HCT116 (cell line): ENCODE data around the gene UPF3B. TPM values are rescaled to one million over a fixed set of nuclear protein-coding genes. Genes with fewer than 3 reads are reported as not detected.

Experiments used
- ATAC-seq: fragments of 200-7000 bp; cut with Tn5 transposase; 2 replicates; pipeline ENCODE4 v1.9.1; 2020; ENCODE audit warnings: mild to moderate bottlenecking, moderate library complexity
- BruUV-seq: library from RNA; stranded (reverse); fragments of 400-500 nt; replicated peaks from 2 replicates; lab custom pipeline; 2021; lab: Mats Ljungman, UMichigan
- CTCF ChIA-PET: fragments of 300-600 bp; sonication (Branson Sonifier 250); formaldehyde crosslinking; loops from one replicate; lab custom pipeline; 2021; ENCODE audit warnings: antibody characterized with exemption; lab: Charles Lee
- POLR2A ChIA-PET: fragments of 300-600, 350-600 bp; sonication (Branson Sonifier 250); formaldehyde crosslinking; loops from one replicate; lab custom pipeline; 2021; ENCODE audit warnings: antibody characterized with exemption; lab: Charles Lee
- RAD21 ChIA-PET, 2 experiments: fragments of 300-600 bp; sonication (Branson Sonifier 250); formaldehyde crosslinking; loops; one replicate each; lab custom pipeline; 2023; ENCODE audit warnings: low total read pairs in 2 of 2; ENCODE audit not compliant: uncharacterized antibody in 2 of 2, unreplicated experiment in 2 of 2, low non-redundant PET in 1 of 2; lab: Charles Lee
- DNase-seq: peaks from one replicate; pipeline ENCODE4 v3.0.0-alpha.2; 2010; ENCODE audit warnings: low read depth, low spot score
- H2AFZ ChIP-seq: fragments of 200-600 bp; shearing (Covaris generic), sonication (generic); 2 replicates; pipeline ENCODE4 v1.6.1; 2017; ENCODE audit warnings: low read depth, mixed run types, mixed read lengths, antibody characterized with exemption, low read length; ENCODE audit not compliant: poor library complexity, severe bottlenecking
- H3K27ac ChIP-seq: 2 replicates; pipeline ENCODE4 v1.5.1; 2012; ENCODE audit warnings: low read depth, low read length
- H3K27me3 ChIP-seq: fragments of 200-600 bp; sonication (generic); 2 replicates; pipeline ENCODE4 v1.6.1; 2016; ENCODE audit warnings: mixed run types, low read length, mixed read lengths; ENCODE audit not compliant: insufficient read depth
- H3K36me3 ChIP-seq, 2 experiments: fragments of 200-500 bp in 1 of 2; fragments of 200-600 bp in 1 of 2; sonication (Bioruptor generic) in 1 of 2; sonication (generic) in 1 of 2; 2 replicates each; pipeline versions ENCODE4 v1.5.1 to v1.6.1; 2014 to 2016; ENCODE audit warnings: low read length in 2 of 2, inconsistent platforms in 1 of 2, mixed read lengths in 1 of 2, mixed run types in 1 of 2; ENCODE audit not compliant: insufficient read depth in 2 of 2, control insufficient read depth in 1 of 2
- H3K4me1 ChIP-seq, 2 experiments: fragments of 200-600 bp in 1 of 2; sonication (generic) in 1 of 2; 2 replicates each; pipeline versions ENCODE4 v1.5.1 to v1.6.1; 2012 to 2017; ENCODE audit warnings: low read length in 2 of 2, inconsistent platforms in 1 of 2, mild to moderate bottlenecking in 1 of 2, mixed read lengths in 1 of 2, mixed run types in 1 of 2, moderate library complexity in 1 of 2; ENCODE audit not compliant: insufficient read depth in 2 of 2, control insufficient read depth in 1 of 2
- H3K4me2 ChIP-seq: fragments of 200-600 bp; sonication (generic); 2 replicates; pipeline ENCODE4 v1.6.1; 2017; ENCODE audit warnings: mixed run types, low read length, mixed read lengths
- H3K4me3 ChIP-seq, 2 experiments: fragments of 200-600 bp in 1 of 2; sonication (generic) in 1 of 2; replicated peaks in 1 of 2; 2 replicates each; pipeline ENCODE4 v1.5.1; 2011 to 2016; ENCODE audit warnings: low read length in 2 of 2, control low read depth in 1 of 2, low read depth in 1 of 2, mild to moderate bottlenecking in 1 of 2, mixed read lengths in 1 of 2, mixed run types in 1 of 2
- H3K79me2 ChIP-seq: fragments of 200-600 bp; sonication (generic); 2 replicates; pipeline ENCODE4 v1.6.1; 2017; ENCODE audit warnings: mild to moderate bottlenecking, mixed run types, low read length, moderate library complexity, mixed read lengths; ENCODE audit not compliant: insufficient read depth
- H3K9ac ChIP-seq: fragments of 200-600 bp; sonication (generic); 2 replicates; pipeline ENCODE4 v1.6.1; 2016; ENCODE audit warnings: low read length, mixed read lengths
- H3K9me2 ChIP-seq: fragments of 200-600 bp; sonication (generic), shearing (Covaris generic); 2 replicates; pipeline ENCODE4 v1.6.1; 2017; ENCODE audit warnings: mixed run types, mild to moderate bottlenecking, moderate library complexity; ENCODE audit not compliant: insufficient read depth
- H3K9me3 ChIP-seq, 2 experiments: fragments of 200-500 bp in 1 of 2; fragments of 200-600 bp in 1 of 2; sonication (Bioruptor generic) in 1 of 2; sonication (generic) in 1 of 2; 2 replicates each; pipeline ENCODE4 v1.6.1; 2014 to 2017; ENCODE audit warnings: low read length in 2 of 2, mixed read lengths in 2 of 2, inconsistent platforms in 1 of 2, low read depth in 1 of 2, mild to moderate bottlenecking in 1 of 2, mixed run types in 1 of 2, moderate library complexity in 1 of 2; ENCODE audit not compliant: control insufficient read depth in 1 of 2, insufficient read depth in 1 of 2
- H4K20me1 ChIP-seq: fragments of 200-600 bp; sonication (generic), shearing (Covaris generic); 2 replicates; pipeline ENCODE4 v1.6.1; 2017; ENCODE audit warnings: mixed run types, mild to moderate bottlenecking, moderate library complexity; ENCODE audit not compliant: insufficient read depth
- ATF3 ChIP-seq: IDR thresholded peaks from 2 replicates; pipeline ENCODE4 v1.6.1; 2012
- EZH2 ChIP-seq: fragments of 200-600 bp; sonication (generic); IDR thresholded peaks from 2 replicates; pipeline ENCODE4 v1.6.1; 2017; ENCODE audit warnings: antibody characterized with exemption, mixed run types
- JUND ChIP-seq: IDR thresholded peaks from 2 replicates; pipeline ENCODE4 v1.6.1; 2012
- POLR2A ChIP-seq: IDR thresholded peaks from 2 replicates; pipeline ENCODE4 v1.7.0; 2011; ENCODE audit warnings: borderline replicate concordance; ENCODE audit not compliant: insufficient read depth, insufficient read length; ENCODE audit errors: extremely low read depth
- POLR2AphosphoS5 ChIP-seq: IDR thresholded peaks from 2 replicates; pipeline ENCODE4 v1.6.1; 2011; ENCODE audit warnings: mild to moderate bottlenecking, low read depth, low read length, moderate library complexity
- RAD21 ChIP-seq: IDR thresholded peaks from 2 replicates; pipeline ENCODE4 v1.6.1; 2012; ENCODE audit warnings: low read depth, mild to moderate bottlenecking
- SIN3A ChIP-seq: IDR thresholded peaks from 2 replicates; pipeline ENCODE4 v1.6.1; 2012; ENCODE audit warnings: low read depth
- SP1 ChIP-seq: IDR thresholded peaks from 2 replicates; pipeline ENCODE4 v1.6.1; 2012; ENCODE audit warnings: low read depth
- SRF ChIP-seq: IDR thresholded peaks from 2 replicates; pipeline ENCODE4 v1.6.1; 2012; ENCODE audit warnings: low read depth
- TCF7L2 ChIP-seq: IDR thresholded peaks from 2 replicates; pipeline ENCODE4 v1.7.0; 2011; ENCODE audit warnings: borderline replicate concordance, inconsistent platforms; ENCODE audit not compliant: insufficient read depth, insufficient read length; ENCODE audit errors: extremely low read depth
- intact Hi-C: fragments of 100-400 bp; cut with micrococcal nuclease; formaldehyde crosslinking; loops from 2 replicates; pipeline ENCODE4 v1.10.0; 2022
- total RNA-seq: library from RNA; stranded (reverse); gene quantifications from one replicate; pipeline ENCODE4 v1.2.1, GENCODE V29; 2021; ENCODE audit not compliant: unreplicated experiment
- TF ChIP-seq, protein P1 (sequence below): IDR thresholded peaks from 2 replicates; pipeline ENCODE4 v1.6.1; 2011; ENCODE audit warnings: mild to moderate bottlenecking, low read length, moderate library complexity; ENCODE audit not compliant: insufficient replicate concordance; ENCODE audit errors: extremely low read depth
- TF ChIP-seq, protein P2 (sequence below), 3 experiments: fragments of 200-600 bp in 1 of 3; sonication (generic) in 1 of 3; IDR thresholded peaks in 2 of 3; conservative IDR thresholded peaks in 1 of 3; 2 replicates each; pipeline ENCODE4 v1.5.1; 2012 to 2017; ENCODE audit warnings: low read depth in 2 of 3, low read length in 2 of 3, antibody characterized with exemption in 1 of 3, borderline replicate concordance in 1 of 3, control low read depth in 1 of 3, mild to moderate bottlenecking in 1 of 3, mixed read lengths in 1 of 3, mixed run types in 1 of 3, moderate library complexity in 1 of 3; ENCODE audit not compliant: insufficient read depth in 1 of 3

Gene UPF3B
- total RNA-seq, 1 experiment from 2014 or later = 11.9 TPM

- DNase-seq (no peak), ATAC-seq (no peak)
- no peaks in the 10 kb centered on the region for H3K9me3 ChIP-seq
- no peaks in the 10 kb centered on the region for H3K27me3 ChIP-seq
- peak overlapping the region; percentile 81 for H3K4me2 ChIP-seq
- CTCF ChIA-PET = interaction anchor here (1.1 kb wide), 1 partner anchor 34 kb away, joined by 3 read pairs; no protein-coding TSS in a partner anchor
- no peaks in the 10 kb centered on the region for H4K20me1 ChIP-seq
- TF ChIP-seq TCF7L2 = no peak
- TF ChIP-seq RAD21 = no peak
- TF ChIP-seq JUND = no peak
- H3K4me3 ChIP-seq = peak overlapping the region; percentile 27 to 87
- H3K79me2 ChIP-seq = peaks cover 20% of the 10 kb centered on the region
- peak overlapping the region; percentile 33; the same call in 1 of the 2 replicates for H3K9ac ChIP-seq
- peak overlapping the region; percentile 16; the same call in 1 of the 2 replicates for H3K27ac ChIP-seq
- H3K36me3 ChIP-seq = peaks cover 6 to 7% of the 10 kb centered on the region in 2 experiments; a peak in 3 of 4 replicates
- H3K9me2 ChIP-seq = no peaks in the 10 kb centered on the region
- H3K4me1 ChIP-seq = peaks cover 0 to 8% of the 10 kb centered on the region in 2 experiments; a peak in 3 of 4 replicates
- H2AFZ ChIP-seq = peak overlapping the region; percentile 74
- intact Hi-C loops = loop anchor here (5.0 kb wide), 1 partner anchor 61 kb away; the partner anchor contains the start of gene RPL39
- TSS peak; percentile 56 for BruUV-seq
- RAD21 ChIA-PET = no interaction called here
- POLR2A ChIA-PET = interaction anchor here (0.6 to 2.6 kb wide), 6 partner anchors 9 to 89 kb away, joined by 3 to 22 read pairs (median 3); partner anchors contain the start of gene RPL39
Measured at GRCh38 chrX:119853444-119853843, 681 bp upstream of the UPF3B start.

- Histone ChIP-seq H3K36me3 (peaks cover 17 to 28% of the 10 kb centered on the region in 2 experiments; a peak in 3 of 4 replicates), H3K4me1 (no peaks in the 10 kb centered on the region), H3K27me3 (no peaks in the 10 kb centered on the region), H3K9ac (no peak overlapping the region), H3K9me2 (no peaks in the 10 kb centered on the region), H3K4me3 (no peak overlapping the region), H3K27ac (no peak overlapping the region), H4K20me1 (no peaks in the 10 kb centered on the region), H2AFZ (no peak overlapping the region), H3K9me3 (no peaks in the 10 kb centered on the region), H3K4me2 (no peak overlapping the region), H3K79me2 (no peaks in the 10 kb centered on the region)
- ChIA-PET POLR2A (no interaction called here), CTCF (no interaction called here), RAD21 (no interaction called here)
- ATAC-seq (no peak), DNase-seq (no peak)
- no TSS peak for BruUV-seq
- intact Hi-C loops = no loop called here
- TF ChIP-seq EZH2 (no peak), POLR2AphosphoS5 (no peak), SP1 (no peak), RAD21 (no peak), POLR2A (no peak), SRF (no peak), ATF3 (no peak), SIN3A (no peak), JUND (no peak)
- TF ChIP-seq, protein P1, sequence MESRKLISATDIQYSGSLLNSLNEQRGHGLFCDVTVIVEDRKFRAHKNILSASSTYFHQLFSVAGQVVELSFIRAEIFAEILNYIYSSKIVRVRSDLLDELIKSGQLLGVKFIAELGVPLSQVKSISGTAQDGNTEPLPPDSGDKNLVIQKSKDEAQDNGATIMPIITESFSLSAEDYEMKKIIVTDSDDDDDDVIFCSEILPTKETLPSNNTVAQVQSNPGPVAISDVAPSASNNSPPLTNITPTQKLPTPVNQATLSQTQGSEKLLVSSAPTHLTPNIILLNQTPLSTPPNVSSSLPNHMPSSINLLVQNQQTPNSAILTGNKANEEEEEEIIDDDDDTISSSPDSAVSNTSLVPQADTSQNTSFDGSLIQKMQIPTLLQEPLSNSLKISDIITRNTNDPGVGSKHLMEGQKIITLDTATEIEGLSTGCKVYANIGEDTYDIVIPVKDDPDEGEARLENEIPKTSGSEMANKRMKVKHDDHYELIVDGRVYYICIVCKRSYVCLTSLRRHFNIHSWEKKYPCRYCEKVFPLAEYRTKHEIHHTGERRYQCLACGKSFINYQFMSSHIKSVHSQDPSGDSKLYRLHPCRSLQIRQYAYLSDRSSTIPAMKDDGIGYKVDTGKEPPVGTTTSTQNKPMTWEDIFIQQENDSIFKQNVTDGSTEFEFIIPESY = no peak
- TF ChIP-seq, protein P2, sequence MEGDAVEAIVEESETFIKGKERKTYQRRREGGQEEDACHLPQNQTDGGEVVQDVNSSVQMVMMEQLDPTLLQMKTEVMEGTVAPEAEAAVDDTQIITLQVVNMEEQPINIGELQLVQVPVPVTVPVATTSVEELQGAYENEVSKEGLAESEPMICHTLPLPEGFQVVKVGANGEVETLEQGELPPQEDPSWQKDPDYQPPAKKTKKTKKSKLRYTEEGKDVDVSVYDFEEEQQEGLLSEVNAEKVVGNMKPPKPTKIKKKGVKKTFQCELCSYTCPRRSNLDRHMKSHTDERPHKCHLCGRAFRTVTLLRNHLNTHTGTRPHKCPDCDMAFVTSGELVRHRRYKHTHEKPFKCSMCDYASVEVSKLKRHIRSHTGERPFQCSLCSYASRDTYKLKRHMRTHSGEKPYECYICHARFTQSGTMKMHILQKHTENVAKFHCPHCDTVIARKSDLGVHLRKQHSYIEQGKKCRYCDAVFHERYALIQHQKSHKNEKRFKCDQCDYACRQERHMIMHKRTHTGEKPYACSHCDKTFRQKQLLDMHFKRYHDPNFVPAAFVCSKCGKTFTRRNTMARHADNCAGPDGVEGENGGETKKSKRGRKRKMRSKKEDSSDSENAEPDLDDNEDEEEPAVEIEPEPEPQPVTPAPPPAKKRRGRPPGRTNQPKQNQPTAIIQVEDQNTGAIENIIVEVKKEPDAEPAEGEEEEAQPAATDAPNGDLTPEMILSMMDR (IDR thresholded peaks at IDR 0.05 in 2 of 3, conservative IDR thresholded peaks at IDR 0.05 in 1 of 3; ENCODE audit: borderline replicate concordance in 1 of 3, insufficient read depth in 1 of 3, low read depth in 2 of 3, low read length in 2 of 3) = no peak
Measured at GRCh38 chrX:119833905-119834304, 18.9 kb downstream of the UPF3B start.
